ENCODE data around the gene VAV2.

The VAV2 gene

DNA sequence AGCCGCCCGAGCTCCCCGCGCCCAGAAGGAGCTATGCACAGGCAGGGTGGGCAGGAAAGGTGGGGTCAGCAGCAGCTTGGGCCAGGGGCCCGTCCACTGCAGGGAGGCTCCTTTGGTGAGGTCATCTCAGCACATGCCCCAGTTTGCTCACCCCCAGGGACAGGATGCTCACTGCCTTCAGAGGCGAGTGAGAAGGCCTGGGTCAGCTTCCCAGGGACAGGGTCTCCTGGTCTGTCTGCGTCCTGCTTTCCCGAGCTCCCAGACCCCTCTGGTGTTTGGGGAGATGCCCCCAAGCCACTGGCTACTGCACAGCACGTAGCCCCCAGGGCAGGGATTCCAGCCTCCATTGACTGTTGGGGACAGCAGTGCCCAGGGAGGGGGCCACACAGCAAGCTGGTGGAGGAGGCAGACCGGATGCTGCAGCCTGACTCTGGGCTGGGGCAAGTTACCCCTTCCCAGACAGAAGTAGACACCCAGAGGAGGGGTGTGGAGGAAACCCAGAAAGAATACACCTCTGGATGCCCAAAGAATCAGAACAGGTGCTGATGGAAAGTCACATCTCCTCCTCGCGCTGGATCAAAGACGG is 253.4 kb downstream of the VAV2 start:
- no peak for DNase-seq (ENCODE audit: low spot score)

DNA sequence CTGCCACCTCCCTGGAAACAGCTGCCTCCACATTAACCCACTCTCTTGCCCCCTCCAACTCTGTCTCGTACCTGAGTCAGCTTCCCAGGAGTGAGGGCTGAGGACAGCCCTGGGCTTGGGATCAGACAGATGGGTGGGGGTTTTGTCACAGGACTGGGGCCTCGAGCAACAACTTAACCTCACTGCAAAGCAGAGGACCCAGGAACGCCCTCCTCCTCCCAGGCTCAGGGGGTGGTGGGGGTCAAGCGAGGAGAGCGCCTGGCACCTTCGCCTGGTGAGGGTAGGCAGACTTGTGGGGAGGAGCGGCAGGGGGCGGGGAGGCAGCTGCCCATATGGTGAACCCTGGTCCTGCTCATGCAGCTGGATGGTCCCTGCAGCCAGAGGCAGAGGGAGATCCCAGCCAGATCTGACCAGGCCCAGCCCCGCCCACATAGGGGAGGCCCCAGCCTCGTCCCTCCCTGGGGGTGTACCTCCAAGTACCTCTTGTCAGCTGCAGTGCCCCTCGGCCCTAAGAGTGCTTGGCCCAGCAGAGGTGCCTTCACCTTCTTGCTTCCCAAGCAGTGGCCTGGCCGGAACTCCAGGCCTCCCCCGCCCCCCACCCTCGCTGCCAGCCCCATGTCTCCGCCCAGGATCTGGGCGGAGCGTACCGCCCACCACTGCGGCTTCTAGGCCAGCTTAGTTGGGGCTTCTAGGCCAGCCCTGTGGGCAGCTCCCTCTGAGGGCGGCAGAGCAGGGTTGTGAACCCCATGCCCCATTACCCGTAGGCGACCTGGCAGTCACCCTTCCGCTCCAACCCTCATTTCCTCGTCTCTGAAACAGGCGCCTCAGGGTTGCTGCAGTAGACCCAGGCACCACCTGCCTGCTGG is 254.1 kb downstream of the VAV2 start, which contains the start of gene SARDH:
Gene SARDH (minus strand): TSS at position 579 of the 866 bp plus-strand sequence. CDS start 4,179 bp downstream, outside the sequence.
- DNase-seq (ENCODE audit: low spot score): peak; percentile 88

DNA sequence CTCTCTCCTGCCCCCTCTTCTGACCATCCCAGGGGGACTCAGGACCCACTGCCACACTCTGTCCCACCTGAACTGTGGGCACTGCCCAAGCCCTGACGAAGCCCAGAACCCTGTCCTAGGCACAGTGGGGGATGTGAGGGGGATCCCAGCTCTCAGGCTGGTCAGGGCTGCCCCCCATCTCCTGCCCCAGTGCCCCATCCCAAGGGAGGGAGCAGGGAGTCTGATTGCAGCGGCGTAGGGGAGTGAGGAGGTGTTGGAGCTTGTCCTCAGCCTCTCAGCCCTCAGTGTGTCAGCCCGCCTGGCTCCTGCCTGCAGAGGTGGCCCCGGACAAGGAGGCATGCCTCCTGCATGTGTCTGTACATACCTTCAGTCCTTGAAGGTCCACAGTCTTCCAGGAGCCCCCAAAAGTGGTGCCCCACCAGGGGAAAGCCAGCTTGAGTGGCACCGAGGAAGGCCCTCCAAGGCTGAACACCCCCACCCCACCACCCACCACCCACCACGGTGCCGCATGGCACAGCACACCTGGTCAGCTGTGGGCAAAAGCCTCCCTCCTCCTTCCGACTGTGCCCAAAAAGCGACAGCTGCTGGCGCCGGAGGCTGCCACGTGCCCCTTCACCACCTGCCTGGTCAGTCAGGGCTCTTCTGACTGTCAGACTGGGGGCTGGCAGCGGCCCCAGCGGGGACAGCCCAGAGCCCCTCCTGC is 254.9 kb downstream of the VAV2 start:
- peak; percentile 1 for DNase-seq (ENCODE audit: low spot score)

GRCh38 chr9:133735931-133736330 is 256.2 kb downstream of the VAV2 start:
- DNase-seq (ENCODE audit: low spot score): no peak

- no peak for DNase-seq (ENCODE audit: low spot score)
Measured at GRCh38 chr9:133735415-133735775, 256.7 kb downstream of the VAV2 start.

DNA sequence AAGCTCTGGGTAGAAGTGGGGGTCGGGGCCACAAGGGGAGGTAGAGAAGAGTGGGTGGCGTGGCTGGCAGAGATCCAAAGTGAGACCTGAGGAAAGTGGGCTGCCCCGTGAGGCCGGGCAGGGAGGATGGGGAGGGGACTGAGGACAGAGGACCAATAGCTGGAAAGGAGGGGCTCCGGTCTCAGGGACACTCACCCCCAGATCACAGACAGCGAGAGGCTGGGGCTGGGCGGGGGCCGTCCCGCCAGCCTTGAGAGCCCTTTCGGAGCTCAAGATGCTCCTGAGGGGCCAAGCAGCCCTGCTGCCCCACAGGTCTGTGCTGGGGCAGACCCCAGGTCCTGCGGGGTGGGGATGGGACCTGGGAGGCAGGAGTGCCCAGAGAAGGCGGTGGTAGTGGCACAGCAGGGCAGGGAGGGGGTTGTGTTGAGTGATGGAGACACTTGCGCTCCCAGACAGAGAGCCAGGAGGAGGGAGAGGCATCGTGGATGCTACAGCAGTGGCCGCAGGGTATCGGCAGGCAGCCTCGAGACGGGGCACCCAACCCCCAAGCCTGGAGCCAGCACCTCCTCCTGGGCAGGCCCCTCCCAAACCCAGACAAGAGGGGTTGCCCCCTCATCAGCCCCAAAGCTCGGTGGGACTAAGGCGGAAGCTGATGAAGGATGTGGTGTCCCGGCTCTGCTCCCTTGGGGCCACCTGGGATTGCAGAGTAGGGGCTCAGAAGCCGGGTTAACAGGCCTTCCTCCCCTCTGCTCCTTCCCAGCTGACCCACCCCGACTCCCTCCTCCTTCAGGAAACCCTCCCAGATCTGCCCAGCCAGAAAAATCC is 257.3 kb downstream of the VAV2 start:
- peak; percentile 46 for DNase-seq (ENCODE audit: low spot score)

DNA sequence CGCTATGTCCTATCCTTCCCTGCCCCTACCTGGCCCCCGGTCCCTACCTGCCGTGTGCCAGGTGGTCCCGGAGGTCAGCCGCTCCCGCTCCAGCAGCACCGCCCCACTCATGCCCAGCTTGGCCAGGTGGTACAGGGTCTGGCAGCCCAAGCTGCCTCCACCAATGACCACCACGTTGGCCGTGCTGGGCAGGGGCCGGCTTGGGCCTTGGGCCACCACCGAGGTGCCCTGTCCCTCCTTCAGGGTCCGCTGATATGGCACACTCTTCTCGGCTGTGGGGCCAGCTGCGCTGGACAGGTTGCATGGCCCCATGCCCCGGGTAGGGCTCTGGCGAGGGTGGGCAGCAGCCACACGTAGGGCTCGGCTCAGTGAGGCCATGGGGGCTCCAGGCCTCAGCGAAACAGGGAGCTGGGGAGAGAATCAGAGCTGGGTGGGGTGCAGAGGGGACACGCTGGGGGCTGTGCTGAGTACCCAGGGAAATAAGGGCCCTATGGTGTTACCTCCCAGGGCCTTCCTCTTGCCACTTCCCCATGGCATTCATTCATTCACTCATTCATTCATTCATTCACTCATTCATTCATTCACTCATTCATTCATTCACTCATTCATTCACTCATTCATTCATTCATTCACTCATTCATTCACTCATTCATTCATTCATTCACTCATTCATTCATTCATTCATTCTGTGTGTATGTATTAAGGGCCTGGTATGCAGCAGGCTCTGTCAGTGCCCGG is 258.2 kb downstream of the VAV2 start:
- DNase-seq (ENCODE audit: low spot score): no peak

DNA sequence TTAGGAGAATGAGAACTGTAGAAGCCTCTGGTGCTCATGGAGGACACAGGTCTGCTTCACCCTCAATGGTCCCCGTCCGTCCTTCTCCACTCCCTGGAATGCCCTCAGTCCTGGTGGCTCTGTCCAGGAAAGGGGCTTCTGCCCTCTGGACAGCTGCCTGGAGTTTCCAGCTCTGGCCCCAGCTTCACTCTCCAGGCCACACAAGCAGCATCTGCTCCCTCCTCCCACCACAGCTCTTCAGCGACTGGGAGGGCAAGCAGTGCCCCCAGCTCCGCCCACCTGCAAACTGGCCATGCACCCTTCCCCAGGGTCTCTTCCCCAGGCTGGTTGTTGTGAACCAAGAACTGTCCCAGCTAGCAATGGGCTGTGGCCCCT is 258.7 kb downstream of the VAV2 start:
- peak; percentile 20 for DNase-seq (ENCODE audit: low spot score)

DNA sequence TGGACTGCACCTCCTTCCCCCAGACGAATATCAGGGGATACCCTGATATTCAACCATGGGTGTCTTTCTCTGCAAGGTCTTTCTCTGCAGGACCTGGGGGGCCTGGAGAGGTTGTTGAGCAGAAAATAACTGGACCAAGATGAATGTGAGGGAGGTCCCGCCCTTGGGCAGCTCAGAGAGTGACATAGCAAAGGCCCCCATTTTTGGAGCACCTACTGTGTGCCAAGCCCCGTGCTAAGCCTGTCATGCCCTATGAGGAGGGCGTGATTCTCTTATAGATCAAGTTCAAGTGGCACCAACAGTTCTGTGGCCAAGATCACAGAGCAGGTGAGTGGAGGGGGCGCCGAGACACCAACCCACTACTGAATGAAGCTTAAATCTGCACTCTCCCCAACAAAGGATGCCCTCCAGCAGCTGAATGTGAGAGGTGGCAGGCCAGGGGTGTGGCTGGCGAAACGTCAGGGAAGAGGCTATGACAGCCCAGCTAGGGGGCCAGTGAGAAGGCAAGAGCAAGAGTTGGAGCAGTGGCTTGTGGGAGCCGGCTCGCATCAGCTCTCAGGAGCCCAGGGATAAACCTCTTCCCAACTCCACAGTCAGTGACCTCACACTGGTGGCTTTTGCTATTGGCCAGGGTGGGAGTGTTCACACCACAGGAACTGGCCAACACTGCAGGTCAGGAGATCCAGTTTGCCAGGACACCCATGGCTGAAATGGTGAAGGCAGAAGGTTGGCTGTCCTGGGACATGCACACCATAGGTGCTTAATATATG is 259.3 kb downstream of the VAV2 start:
- DNase-seq (ENCODE audit: low spot score): peak; percentile 4

DNA sequence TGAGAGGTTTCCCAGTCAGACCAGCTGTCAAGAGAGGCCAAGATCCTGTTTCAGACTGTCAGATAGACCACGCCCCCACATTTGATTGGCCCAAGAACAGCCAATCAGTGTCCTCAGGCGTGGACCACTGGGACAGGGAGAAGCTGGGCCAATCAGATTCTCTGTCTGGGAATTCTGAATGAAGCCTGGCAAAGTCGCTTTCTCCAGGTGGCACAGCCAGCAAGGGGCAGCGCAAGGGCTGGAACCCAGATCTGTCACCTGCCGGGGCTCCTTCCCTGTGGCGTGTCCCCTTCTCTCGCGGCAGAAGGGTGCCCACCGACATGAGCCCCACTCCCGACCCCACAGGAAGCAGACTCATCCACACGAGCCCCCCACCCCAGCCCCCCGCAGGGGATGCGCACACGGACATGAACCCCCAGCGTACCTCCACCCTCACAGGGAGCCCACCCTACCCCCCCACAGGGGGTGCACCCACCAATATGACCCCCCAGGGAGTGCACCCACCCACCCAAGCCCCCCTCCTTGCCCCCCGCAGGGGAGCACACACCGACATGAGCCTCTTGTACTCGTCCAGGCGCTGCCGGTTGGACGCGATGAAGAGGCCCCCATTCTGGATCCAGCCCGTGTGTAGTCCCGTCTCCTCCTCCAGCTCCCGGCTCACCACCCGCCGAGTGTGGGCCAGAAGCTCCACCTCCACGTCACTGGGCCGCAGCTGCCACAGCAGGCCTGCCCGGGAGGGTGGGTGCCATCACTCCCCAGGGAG is 260.1 kb downstream of the VAV2 start:
- DNase-seq (ENCODE audit: low spot score): peak; percentile 97

- no peak for DNase-seq (ENCODE audit: low spot score)
Measured at GRCh38 chr9:133730994-133731715, 261.0 kb downstream of the VAV2 start.

GRCh38 chr9:133729617-133730281 is 262.4 kb downstream of the VAV2 start:
- DNase-seq (ENCODE audit: low spot score): peak; percentile 38

DNA sequence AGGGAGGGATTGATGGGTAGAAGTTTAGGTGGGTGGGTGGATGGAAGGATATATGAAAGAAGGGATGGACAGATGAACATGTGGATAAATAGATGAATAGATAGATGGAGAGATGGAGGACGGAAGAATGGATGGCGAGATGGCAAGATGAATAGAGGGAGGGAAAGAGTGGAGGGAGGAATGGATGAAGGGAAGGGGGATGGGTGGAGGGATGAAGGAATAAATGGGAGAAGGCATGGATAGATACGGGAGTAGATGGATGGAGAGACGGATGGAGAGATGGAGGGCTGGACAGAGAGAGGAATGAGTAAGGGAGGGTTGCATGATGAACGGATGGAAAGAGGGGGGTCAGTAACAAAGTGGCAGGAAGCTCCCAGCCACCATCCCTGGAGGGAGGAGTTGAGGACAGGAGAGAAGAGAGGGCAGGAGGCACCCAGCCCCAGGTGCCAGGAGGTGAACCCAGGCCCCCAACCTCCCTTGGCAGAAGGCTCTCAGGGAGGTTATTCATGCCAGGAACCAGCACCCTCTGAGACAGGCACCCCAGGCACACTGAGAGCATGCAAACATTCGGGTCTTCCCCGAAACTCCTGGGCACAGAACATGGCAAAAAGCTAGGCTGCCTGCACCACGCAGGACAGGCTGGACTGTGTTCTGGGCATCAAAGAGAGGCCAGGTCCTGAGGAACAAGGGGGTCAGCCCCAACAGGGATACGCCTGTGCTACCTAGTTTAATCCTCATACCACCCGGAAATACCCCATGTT is 263.1 kb downstream of the VAV2 start:
- DNase-seq (ENCODE audit: low spot score): peak; percentile 2

DNA sequence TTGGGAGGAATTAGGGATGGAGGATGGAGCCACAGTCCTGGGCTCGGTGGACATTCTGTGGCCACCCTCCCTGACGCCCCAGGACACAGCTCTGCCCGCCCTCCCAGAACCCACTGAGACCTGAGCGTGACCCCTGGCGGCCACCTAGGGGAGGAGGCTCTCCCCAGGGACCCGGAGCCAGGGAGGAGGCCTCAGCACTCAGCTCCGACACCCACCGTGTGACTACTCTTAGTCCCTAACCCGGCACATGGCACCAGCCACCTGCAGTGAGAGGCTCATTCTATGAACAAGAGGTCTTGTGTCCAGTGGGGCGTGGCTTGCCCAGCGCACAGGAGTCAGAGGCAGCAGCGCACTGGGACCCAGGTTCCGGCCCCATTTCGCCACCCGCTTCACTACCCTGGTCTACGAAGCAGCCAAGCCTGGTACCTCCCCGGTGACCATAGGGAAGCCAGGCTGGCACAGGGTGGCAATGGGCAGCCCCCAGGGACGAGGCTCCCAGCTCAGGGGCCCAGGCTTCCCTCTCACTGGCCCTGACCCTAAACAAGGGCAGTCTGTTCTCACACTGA is 264.2 kb downstream of the VAV2 start:
- DNase-seq (ENCODE audit: low spot score): peak; percentile 2

GRCh38 chr9:133727277-133727875 is 264.7 kb downstream of the VAV2 start:
- peak; percentile 21 for DNase-seq (ENCODE audit: low spot score)

DNA sequence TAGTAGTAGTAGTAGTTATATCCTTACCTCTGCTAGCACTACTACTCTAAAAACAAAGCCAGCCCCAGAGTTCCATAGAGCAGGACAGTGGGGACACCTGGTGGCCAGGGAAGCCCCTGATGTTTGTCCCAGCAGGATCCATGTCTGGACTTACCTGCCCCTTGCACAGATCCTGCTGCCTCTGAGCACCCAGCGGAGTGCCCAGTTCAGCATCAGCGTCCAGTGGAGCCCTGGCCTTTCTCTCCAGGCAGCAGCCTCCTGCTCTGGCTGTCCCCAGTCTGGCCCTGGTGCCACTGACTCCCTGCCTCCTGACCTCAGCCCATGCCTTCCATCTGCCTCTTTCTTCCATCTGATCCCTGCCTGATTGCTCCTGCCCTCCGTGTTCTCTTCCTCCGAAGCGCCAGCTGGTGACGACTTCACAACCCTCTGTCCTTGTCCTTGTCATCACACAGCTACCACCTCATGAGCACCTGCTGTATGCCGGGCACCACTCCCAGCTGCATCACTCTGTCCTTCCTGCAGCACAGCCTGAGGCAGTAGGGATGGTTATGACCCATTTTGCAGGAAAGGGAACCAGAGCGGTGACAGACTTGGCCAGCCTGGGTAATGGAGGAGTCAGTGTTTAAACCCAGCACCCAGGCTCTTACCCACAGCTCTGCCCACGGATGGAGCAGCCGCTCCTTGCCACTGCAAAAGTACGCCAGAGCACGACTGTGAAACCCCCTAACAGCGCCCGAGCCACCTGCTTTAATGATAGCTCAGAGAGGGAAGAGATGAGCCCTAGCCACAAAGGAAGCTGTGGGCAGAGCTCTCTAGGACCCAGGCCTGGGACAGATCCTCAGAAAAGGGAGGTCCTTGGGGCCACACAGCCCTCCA is 265.5 kb downstream of the VAV2 start:
- peak; percentile 76 for DNase-seq (ENCODE audit: low spot score)
